ENCODE results near the gene TCF21. TPM values are rescaled to one million over a fixed set of nuclear protein-coding genes. Genes with fewer than 3 reads are reported as not detected.

The TCF21 gene
- polyA plus RNA-seq, 2 of the 4 experiments (the other 2 are of a cell fraction): 0.12 to 0.25 TPM

DNA sequence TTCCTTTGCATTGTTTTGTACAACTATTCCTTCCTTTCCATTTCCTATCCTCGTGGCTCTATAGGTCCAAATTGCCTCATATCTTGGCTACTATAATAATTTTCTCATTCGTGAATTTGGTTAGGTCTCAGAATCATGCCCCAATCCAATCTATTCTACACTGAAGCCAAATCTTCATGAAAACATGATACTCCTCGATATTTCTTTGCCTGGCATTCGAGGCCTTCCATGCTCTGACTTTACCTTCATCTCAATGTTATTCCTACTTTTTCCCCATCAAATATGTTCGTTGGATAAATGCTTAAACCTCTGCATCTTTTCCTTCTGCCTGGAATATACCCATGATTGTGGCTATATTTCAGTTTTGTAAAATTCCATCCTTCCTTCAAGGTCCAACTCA, 30.4 kb downstream of the TCF21 start:
- TF ChIP-seq, protein P1, sequence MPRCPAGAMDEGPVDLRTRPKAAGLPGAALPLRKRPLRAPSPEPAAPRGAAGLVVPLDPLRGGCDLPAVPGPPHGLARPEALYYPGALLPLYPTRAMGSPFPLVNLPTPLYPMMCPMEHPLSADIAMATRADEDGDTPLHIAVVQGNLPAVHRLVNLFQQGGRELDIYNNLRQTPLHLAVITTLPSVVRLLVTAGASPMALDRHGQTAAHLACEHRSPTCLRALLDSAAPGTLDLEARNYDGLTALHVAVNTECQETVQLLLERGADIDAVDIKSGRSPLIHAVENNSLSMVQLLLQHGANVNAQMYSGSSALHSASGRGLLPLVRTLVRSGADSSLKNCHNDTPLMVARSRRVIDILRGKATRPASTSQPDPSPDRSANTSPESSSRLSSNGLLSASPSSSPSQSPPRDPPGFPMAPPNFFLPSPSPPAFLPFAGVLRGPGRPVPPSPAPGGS (IDR thresholded peaks at IDR 0.05): no peak
- TF ChIP-seq MAFK (IDR thresholded peaks at IDR 0.05; ENCODE audit: partially characterized antibody) (no peak), ZSCAN20 (CRISPR knock-in tag; IDR thresholded peaks at IDR 0.05) (no peak), GATA3 (IDR thresholded peaks at IDR 0.05; ENCODE audit: borderline replicate concordance) (no peak), TFCP2L1 (CRISPR knock-in tag; IDR thresholded peaks at IDR 0.05) (no peak), CBX2 (IDR thresholded peaks at IDR 0.05; ENCODE audit: borderline replicate concordance, low read depth) (no peak), ZFP36 (IDR thresholded peaks at IDR 0.05; ENCODE audit: borderline replicate concordance, partially characterized antibody) (no peak), RARB (CRISPR knock-in tag; IDR thresholded peaks at IDR 0.05) (no peak), CHD4 (IDR thresholded peaks at IDR 0.05; ENCODE audit: borderline replicate concordance) (no peak), CBX8 (IDR thresholded peaks at IDR 0.05) (no peak)
- TF ChIP-seq, protein P2, sequence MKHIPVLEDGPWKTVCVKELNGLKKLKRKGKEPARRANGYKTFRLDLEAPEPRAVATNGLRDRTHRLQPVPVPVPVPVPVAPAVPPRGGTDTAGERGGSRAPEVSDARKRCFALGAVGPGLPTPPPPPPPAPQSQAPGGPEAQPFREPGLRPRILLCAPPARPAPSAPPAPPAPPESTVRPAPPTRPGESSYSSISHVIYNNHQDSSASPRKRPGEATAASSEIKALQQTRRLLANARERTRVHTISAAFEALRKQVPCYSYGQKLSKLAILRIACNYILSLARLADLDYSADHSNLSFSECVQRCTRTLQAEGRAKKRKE (CRISPR knock-in tag; IDR thresholded peaks at IDR 0.05; ENCODE audit: low read depth): no peak
- no peak for FAIRE-seq

GRCh38 chr6:133921249-133921859, 32.4 kb downstream of the TCF21 start:
- H3K4me3 ChIP-seq: peak overlapping the region; percentile 33
- H3K4me2 ChIP-seq: peak overlapping the region; percentile 56
- TF ChIP-seq PHF8 (IDR thresholded peaks at IDR 0.05; ENCODE audit: borderline replicate concordance, low read depth) (no peak), SMC3 (IDR thresholded peaks at IDR 0.05) (peak; percentile 69), E2F6 (IDR thresholded peaks at IDR 0.05; ENCODE audit: borderline replicate concordance, low read depth) (no peak), NFE2L2 (conservative IDR thresholded peaks at IDR 0.05; ENCODE audit: low read length) (no peak), RAD21 (conservative IDR thresholded peaks at IDR 0.05 in 1 of 2, IDR thresholded peaks at IDR 0.05 in 1 of 2) (peak; percentile 85 to 86), GATA3 (IDR thresholded peaks at IDR 0.05; ENCODE audit: borderline replicate concordance) (no peak)
- TF ChIP-seq, protein P3, sequence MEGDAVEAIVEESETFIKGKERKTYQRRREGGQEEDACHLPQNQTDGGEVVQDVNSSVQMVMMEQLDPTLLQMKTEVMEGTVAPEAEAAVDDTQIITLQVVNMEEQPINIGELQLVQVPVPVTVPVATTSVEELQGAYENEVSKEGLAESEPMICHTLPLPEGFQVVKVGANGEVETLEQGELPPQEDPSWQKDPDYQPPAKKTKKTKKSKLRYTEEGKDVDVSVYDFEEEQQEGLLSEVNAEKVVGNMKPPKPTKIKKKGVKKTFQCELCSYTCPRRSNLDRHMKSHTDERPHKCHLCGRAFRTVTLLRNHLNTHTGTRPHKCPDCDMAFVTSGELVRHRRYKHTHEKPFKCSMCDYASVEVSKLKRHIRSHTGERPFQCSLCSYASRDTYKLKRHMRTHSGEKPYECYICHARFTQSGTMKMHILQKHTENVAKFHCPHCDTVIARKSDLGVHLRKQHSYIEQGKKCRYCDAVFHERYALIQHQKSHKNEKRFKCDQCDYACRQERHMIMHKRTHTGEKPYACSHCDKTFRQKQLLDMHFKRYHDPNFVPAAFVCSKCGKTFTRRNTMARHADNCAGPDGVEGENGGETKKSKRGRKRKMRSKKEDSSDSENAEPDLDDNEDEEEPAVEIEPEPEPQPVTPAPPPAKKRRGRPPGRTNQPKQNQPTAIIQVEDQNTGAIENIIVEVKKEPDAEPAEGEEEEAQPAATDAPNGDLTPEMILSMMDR (IDR thresholded peaks at IDR 0.05): peak; percentile 82
- H3K4me1 ChIP-seq: peaks cover 20% of the 10 kb centered on the region
- no peak for FAIRE-seq
- peak overlapping the region; percentile 66 to 79 for H3K27ac ChIP-seq
- 17% methylated on average over 6 of the region's 6 CpGs for WGBS (ENCODE audit: missing lambda C conversion rate)
- ChIA-PET CTCF (interaction anchor here (0.6 to 8.0 kb wide), 42 partner anchors 10 to 1098 kb away, joined by 3 to 300 read pairs (median 4); no protein-coding TSS in a partner anchor), POLR2A (no interaction called here)
- no peaks in the 10 kb centered on the region for H3K9me3 ChIP-seq
- peak; percentile 65 to 78 for DNase-seq (ENCODE audit: low read depth in 1 of 2, low spot score in 1 of 2)
- ATAC-seq: peak; percentile 63 to 77; a peak in 4 of 6 replicates

More for the DNA sequence above, 30.4 kb downstream of the TCF21 start:
- ATAC-seq: no peak
- Histone ChIP-seq H3K4me3 (no peak overlapping the region), H3K4me1 (peaks cover 23% of the 10 kb centered on the region), H3K4me2 (no peak overlapping the region), H3K27ac (peak overlapping the region; percentile 79 to 88; a peak in 4 of 6 replicates), H3K9me3 (no peaks in the 10 kb centered on the region)
- no peak for DNase-seq (ENCODE audit: low read depth in 1 of 2, low spot score in 1 of 2)
- CTCF ChIA-PET: interaction anchor here (1.4 kb wide), 1 partner anchor 82 kb away, joined by 8 read pairs; no protein-coding TSS in a partner anchor
- 92% methylated on average over 5 of the region's 5 CpGs for WGBS (ENCODE audit: missing lambda C conversion rate)
- POLR2A ChIA-PET: no interaction called here
